MM.1S (cell line): ENCODE measurements around the gene SENP8.

ENCODE experiments used
- CTCF ChIP-seq: fragments of 300-600 bp; sonication (generic); IDR thresholded peaks from 2 replicates; pipeline ENCODE4 v1.5.1; 2016; ENCODE audit warnings: antibody characterized with exemption, low read length, mixed read lengths
- EZH2phosphoT487 ChIP-seq: fragments of 300-600 bp; sonication (generic); IDR thresholded peaks from 2 replicates; pipeline ENCODE4 v1.6.1; 2018; ENCODE audit warnings: antibody characterized with exemption, low read length

- TF ChIP-seq CTCF (no peak), EZH2phosphoT487 (no peak)
Measured at GRCh38 chr15:72155003-72155621, 36.9 kb downstream of the SENP8 start.
